CD4-positive, alpha-beta T cell treated with Interleukin-12 subunit alpha and Interleukin-12 subunit beta, for 1 hour (primary cell): ENCODE measurements around the gene C19orf85.

Experiments
- DNase-seq: peaks from one replicate; pipeline ENCODE4 v3.0.0-alpha.2; 2020

The C19orf85 gene

DNA sequence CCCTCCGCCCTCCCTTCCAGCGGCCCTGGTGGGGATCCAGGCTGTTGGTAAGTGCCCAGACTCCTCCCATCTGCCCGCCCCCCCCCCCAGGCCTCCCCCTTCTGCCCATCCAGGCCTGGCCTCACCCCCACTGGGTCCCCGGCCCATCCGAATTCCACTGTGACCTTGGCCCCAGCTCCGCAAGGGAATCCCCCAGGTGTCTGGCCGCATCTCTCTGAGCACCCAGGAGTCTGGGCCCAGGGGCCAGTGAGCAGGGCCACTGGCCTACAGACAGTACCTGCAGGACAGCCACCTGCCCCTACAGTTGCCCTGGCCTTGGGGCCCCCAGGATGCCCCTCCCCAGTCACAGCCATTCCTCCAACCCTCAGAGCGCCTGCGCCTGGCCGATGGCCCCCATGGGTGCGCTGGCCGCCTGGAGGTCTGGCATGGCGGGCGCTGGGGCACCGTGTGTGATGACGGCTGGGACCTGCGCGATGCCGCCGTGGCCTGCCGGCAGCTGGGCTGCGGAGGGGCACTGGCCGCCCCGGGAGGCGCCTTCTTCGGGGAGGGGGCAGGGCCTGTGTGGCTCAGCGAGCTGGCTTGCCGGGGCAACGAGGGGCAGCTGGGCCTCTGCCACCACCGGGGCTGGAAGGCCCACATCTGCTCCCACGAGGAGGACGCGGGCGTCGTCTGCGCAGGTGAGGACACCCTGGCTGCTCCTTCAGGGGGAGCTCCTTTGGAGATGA, 24.6 kb upstream of the C19orf85 start:
- no peak for DNase-seq

DNA sequence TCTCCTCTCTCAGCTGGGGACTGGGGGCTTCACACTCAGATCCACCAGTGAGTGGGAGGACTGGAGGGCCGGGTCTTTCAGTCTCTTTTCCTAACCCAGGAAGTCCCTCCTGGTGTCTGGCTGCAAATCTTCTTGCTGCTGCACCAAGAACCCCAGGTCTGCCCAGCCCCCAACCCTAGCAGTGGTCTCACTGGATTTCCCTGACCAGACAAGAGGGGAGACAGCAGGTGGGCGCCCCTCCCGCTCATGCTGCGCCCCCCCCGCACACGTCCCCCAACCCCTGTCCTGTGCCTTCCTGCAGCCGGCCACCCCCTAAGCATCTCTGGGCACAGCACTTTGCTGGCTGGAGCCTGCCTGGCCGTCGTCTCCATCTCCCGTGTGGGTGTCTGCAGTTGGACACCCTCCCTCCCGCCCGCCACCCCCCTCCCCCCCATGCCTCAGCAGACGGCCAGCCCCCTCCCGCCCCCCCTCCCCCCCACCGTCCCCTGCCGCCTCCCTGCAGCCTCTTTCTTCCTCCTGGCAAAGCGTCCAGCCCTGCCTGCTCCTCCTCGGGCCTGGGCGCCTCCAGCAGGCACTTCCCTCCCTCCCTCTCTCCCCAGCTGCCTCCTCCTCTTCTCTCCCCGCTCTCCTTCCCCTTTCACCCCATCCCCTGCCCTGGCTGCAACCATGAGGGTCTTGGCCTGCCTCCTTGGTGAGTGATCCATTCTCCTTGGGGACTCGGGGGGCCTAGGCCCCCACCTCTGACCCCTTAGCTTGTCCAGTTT, 23.6 kb upstream of the C19orf85 start, which contains the start of gene SSC5D:
SSC5D (plus strand) TSS at position 513 of the 764 bp plus-strand sequence; CDS start at position 667, 154 bp downstream.
- DNase-seq = no peak

DNA sequence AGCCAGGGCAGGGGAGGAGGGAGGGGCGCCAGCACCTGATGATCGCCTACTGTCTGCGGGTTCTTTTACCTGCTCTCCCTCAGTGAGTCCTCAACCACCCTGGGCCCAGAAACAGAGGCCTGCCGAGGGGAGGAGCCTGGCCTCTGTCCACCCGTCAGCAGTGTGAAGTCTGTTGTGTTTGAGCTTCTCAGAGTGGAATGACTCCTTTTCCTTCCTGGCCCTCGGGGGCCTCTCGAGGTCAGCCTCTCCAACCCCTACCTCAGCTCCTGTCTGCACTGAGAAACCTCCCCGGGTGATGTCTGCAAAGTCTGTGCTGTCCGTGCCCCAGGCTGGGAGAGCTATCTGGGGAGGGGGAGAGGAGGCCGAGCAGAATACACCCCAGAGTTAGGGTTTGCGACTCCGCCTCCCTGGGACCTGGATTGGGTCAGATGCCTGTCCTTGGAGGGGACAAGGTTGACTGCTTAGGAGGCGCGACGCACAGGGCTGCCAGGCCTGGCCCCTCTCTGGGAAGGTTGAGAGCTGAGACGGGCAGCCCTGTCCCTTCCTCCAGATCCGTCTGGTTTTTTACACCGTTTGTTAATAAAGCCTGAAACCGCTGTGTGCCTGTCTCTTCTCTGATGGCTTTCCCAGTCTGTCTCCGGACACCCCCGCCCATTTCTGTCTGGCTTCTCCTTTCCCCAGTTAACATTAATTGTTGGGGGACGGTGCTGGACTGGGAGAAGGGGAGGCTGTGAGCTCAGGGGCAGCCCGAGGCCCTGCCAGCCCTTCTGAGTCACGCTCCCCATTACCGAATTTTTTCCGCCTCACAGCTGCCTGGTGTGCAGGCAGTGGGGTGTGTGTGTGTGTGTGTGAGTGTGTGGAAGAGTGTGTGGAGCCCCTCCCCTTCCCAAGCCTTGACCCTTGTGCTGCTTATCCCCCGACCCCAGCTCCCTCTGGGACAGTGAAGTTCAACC, 22.7 kb upstream of the C19orf85 start:
- no peak for DNase-seq

DNA sequence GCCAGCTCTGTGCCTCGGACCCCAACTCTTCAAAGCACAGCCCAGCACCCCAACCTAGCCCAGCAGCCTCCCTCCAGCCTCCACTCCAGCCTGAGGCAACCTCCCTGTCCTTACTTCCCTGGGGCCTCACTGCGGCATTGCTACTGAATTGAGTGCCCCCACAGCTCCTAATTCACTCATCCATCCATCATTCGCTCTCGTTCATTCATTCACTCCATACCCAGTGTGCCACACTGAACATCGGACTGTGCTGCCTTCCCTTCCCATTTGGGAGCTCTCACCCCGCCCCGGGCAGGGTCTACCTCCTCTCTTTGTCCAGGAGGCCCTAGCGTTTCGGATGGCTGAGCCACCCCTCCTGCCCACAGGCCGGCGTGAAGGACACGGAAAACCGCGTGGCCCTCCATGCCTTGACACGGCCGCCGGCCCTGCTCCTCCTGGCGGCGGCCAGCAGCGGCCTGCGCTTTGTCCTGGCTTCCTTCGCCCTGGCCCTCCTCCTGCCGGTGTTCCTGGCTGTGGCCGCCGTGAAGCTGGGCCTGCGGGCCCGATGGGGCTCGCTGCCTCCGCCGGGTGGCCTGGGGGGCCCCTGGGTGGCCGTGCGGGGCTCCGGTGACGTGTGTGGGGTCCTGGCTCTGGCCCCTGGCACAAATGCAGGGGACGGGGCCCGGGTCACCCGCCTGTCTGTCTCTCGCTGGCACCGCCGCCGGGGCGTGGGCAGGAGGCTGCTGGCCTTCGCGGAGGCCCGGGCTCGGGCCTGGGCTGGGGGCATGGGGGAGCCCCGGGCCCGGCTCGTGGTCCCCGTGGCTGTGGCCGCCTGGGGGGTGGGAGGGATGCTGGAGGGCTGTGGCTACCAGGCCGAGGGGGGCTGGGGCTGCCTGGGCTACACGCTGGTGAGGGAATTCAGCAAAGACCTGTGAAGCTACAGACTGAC, 21.8 kb upstream of the C19orf85 start:
- no peak for DNase-seq

DNA sequence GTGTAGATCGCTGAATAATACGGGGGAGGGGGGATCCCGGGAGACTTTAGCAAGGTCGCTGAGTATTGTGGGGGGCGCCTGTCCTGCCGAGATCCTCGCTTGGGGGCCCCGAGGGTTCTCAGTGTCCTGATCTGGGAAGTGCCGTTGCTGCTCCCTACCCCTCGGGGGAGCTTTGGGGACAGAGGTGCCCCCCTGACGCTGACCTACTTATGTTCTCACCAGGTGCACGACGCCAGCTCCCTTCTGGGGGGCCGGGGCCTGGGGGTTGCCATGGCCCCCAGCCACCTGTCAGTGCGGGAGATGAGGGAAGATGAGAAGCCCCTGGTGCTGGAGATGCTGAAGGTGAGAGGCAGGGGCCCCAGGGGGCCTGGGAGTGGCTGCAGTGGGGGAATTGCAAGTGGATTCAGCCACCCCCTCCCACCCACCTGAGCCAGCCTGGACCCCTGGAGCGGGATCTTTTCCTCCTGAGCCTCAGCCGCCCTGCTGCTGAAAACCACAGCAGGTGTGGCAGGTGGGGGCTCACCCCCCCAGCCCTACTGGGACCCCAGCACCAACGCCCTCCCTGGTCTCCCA, 21.0 kb upstream of the C19orf85 start:
- DNase-seq = no peak

DNA sequence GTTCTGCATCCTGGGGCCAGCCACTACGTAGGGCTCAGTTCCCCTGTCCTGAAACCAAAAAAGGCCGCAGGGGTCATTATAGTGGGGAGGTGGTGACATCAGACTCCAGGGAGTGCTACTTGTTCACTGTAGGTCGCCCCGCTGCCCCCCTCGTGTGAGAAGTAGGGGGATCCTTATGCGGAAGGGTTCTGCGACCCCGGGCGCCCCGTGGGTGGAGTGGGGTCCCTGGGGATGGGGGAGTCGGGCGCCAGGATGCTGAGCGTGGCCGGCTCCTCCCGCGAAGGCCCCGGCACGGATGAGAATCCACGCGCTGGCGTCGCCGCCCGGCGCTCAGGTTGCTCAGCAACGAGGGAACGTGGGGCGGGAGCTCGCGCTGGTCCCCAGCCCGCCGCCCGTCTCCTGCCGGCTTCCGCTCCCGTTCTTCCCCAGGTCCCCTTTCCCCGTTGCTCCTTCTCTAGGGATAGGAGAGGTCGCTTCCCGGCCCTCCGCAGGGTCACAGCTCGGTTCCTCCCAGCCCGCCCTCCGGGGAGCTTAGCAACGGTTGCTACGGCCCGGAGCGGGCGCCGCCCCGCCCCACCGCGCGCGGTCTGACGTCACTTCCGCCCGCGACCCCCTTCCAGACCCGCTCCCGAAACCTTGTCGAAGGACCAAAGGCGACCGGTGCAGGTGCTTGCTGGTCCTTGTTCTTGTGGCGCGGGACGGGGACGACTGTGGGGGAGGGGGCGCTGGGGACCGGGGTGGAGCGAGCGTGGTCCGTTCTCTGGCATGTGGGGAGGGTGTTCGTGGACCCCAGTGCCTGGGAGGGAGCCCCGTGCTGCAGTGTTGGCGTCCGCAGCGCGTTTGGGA, 20.3 kb upstream of the C19orf85 start, which contains the start of gene NAT14:
NAT14 (plus strand) TSS at position 596 of the 846 bp plus-strand sequence. CDS start 521 bp downstream, outside the sequence.
- peak; percentile 74 for DNase-seq

DNA sequence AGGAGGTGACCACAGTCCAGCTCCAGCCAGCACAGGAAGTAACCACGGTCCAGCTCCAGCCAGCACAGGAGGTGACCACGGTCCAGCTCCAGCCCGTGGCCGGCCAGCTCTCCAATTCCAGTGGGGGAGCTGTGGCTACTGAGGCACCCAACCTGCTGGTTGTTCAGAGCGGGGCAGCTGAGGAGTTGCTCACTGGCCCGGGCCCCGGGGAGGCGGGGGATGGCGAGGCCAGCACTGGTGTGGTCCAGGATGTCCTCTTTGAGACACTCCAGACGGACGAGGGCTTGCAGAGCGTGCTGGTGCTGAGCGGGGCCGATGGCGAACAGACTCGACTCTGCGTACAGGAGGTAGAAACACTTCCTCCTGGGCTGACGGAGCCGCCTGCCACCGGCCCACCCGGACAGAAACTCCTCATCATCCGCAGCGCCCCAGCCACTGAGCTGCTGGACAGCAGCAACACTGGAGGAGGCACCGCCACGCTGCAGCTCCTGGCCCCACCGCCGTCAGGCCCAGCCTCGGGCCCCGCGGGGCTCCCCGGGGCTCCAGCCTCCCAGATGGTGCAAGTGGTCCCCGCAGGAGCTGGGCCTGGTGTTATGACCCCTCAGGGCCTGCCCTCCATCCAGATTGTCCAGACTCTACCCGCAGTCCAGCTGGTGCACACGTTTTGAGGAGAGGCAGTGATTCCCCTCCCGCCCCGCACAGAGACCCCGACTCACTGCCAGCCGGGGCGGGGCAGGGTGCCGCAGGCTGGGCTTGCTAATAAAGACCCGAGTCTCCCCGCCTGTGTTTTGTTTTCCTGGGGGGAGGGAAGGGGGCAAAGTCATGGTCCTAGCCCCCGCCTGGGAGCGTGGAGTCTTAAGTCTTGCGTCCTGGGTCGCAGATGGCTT, 19.4 kb upstream of the C19orf85 start:
- DNase-seq = no peak

DNA sequence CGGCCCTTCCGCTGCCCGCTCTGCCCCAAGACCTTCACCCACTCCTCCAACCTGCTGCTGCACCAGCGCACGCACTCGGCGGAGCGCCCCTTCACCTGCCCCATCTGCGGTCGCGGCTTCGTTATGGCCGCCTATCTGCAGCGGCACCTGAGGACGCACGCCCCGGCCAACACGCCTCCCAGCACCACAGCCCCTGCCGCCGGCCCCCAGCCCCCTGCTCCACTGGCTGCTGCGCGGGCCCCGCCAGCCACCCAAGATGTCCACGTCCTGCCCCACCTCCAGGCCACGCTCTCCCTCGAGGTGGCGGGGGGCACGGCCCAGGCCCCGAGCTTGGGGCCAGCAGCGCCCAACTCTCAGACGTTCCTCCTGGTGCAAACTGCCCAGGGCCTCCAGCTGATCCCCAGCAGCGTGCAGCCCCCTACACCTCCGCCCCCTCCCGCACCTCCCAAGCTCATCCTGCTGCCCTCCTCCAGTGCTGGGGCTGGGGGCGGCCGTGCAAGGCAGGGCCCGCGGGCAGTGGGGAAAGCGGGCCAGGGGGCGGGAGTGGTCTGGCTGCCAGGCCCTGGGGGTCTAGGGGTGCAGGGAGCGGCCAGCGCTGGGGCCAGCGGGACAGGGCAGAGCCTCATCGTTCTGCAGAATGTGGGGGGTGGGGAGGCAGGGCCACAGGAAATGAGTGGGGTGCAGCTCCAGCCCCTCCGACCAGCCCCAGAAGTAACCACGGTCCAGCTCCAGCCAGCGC, 18.6 kb upstream of the C19orf85 start:
- no peak for DNase-seq

DNA sequence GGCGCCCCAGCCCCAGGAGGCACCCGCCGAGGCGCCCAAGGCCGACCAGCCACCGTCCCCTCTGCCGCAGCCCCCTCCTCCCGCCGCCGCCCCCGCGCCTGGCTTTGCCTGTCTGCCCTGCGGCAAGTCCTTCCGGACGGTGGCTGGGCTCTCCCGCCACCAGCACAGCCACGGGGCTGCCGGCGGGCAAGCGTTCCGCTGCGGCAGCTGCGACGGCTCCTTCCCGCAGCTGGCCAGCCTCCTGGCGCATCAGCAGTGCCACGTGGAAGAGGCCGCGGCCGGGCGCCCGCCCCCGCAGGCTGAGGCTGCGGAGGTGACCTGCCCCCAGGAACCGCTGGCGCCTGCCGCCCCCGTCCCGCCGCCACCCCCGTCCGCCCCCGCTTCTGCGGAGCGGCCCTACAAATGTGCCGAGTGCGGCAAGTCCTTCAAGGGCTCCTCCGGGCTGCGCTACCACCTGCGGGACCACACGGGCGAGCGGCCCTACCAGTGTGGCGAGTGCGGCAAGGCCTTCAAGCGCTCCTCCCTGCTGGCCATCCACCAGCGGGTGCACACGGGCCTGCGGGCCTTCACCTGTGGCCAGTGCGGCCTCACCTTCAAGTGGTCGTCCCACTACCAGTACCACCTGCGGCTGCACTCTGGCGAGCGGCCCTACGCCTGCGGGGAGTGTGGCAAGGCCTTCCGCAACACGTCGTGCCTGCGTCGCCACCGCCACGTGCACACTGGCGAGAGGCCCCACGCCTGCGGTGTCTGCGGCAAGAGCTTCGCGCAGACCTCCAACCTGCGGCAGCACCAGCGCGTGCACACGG, 17.8 kb upstream of the C19orf85 start:
- no peak for DNase-seq

DNA sequence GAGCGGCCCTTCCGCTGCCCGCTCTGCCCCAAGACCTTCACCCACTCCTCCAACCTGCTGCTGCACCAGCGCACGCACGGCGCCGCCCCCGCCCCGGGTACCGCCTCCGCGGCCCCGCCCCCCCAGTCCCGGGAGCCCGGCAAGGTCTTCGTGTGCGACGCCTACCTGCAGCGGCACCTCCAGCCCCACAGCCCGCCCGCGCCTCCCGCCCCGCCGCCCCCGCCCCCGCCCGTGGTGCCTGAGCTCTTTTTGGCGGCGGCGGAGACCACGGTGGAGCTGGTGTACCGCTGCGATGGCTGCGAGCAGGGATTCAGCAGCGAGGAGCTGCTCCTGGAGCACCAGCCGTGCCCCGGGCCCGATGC, 17.2 kb upstream of the C19orf85 start:
- no peak for DNase-seq

DNA sequence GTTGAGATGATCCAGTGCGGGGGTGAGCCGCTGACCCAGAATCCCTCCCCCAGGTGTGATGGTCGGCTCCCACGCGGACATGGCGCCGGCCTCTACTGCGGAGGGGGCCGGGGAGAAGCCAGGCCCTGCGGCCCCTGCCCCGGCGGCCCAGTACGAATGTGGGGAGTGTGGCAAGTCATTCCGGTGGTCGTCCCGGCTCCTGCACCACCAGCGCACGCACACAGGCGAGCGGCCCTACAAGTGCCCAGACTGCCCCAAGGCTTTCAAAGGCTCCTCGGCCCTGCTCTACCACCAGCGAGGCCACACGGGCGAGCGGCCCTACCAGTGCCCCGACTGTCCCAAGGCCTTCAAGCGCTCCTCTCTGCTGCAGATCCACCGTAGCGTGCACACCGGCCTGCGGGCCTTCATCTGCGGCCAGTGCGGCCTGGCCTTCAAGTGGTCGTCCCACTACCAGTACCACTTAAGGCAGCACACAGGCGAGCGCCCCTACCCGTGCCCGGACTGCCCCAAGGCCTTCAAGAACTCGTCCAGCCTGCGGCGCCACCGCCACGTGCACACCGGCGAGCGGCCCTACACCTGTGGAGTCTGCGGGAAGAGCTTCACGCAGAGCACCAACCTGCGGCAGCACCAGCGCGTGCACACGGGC, 16.7 kb upstream of the C19orf85 start:
- no peak for DNase-seq

DNA sequence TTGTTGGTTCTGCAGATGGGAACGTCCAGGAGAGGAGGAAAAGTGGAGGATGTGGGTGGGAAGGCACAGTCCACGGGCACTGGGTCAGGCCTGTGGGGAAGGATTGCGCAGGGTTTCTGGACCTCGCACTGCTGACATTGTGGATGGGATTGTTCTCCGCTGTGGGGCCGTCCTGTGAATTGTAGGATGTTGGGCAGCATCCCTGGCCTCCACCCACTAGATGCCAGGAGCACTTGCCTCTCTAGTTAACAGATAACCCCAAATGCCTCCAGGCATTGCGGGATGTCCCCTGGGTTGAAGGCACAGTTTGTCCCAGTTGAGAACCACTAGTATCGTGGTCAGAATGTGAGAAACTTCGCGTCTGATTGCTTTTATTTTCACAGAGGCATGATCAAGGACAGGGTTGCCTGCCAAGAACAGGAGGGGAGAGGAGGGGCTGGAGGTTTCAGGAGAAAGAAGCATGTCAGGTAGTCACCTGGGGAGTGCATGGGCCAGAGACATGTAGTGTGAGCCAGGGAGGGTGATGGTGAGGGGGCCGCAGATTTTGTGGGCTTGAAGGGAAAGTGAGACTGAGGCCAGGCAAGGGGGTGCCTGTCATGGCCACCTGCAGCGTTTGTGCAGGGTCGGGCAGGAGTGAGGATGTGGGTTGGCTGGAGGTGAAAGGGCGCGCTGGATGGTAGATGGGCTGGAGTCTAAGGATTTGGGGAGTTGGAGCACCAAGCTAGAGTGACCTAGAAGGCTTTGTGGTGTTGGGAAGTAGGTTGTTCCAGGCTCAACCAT, 15.1 kb upstream of the C19orf85 start:
- DNase-seq = no peak

DNA sequence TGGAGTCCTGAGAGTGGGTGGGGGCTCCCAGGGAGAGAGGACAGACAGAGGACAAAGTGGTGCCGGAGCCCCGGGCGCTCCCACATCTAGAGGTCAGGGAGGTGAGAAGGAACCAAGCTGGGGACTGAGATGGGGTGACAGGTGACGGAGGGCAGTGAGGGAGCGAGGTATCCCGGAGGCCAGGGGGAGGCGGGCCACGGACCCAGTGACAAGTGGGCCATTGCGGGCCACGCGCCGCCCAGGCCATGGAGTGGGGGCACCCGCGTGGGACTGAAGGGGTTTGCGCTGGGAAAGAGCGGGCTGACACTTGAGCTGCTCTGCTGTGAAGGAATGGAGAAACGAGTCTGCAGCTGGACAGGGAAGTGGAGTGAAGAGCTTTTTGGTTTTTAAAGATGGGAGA, 14.5 kb upstream of the C19orf85 start:
- no peak for DNase-seq

DNA sequence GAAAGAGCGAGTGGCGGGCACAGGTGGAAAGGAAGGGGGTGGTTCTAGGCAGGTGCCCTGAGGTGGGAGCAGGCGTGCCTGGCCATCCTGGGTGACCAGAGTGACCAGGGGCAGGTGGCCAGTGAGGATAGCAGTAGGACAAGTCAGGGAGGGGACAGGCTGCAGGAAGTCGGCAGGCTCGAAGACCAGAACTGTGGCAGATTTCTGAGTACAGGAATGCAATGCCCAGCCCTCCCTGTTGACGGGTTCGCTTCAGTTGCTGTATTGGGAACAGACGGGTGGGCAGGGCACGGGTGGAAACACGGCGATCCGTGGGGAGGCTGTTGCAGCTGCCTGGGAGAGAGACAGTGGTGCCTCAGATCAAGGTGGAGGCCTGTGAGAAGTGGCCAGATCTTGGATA, 13.8 kb upstream of the C19orf85 start:
- no peak for DNase-seq

DNA sequence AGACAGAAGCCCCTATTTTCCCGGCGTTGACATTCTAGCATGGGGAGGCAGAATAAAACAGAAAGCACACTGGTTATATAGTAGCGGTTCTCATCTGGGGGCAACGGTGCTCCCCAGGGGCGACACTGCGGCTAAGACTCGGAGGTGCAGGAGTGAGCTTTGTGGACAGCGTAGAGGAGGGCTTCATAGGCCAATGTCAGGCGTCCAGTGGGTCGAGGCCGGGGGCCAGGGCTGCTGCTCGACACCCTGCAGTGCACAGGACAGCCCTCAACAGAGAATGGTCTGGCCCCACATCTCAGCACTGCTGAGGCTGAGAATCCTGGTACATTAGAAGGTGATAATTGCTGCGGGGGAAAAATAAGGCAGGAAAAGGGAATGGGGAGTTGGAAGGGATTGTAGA, 13.4 kb upstream of the C19orf85 start:
- no peak for DNase-seq

DNA sequence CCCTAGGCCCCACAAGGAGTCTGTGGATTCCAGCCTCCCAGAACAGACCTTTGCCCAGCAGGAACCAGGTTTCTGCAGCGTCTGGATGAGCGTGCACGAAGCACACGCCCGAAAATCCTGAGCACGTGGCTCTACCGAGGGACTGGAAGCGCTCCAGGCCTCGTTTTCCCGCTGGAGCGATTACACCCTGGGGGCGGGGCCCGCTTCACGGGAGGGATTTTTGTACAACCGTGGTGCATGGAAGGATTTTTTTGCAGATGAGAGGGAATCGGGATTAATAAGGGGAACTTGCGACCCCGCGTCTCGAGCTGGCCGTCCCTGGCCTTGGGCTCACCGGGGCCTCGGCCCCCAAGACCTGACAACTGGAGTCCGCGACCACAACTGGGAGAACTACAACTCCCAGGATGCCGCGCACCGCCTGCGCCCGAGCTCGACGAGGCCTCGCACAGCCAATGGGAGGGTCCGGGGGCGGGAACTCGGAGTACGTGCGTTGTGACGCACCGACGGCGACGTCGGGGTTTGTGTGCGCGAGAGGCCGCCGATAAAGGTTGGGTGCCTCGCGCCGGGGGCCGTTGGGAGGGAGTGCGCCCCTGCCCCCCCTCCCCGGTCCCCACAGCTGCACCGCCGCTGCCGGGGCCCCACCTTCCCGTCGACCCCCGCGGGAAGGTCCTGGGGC, 11.7 kb upstream of the C19orf85 start, which contains the start of gene ZNF628:
ZNF628 (plus strand) TSS at position 518 of the 676 bp plus-strand sequence. CDS start 3,294 bp downstream, outside the sequence.
- DNase-seq = peak; percentile 98
